A172 (cell line): ENCODE data around the gene CCDC149. TPM values are rescaled to one million over a fixed set of nuclear protein-coding genes. Genes with fewer than 3 reads are reported as not detected.
"Not testable (repeated sequence)": the region's sequence is repeated elsewhere in the genome, so short reads cannot be mapped to it uniquely, and the experiment has no call there.

Experiments
- DNase-seq: peaks from one replicate; pipeline ENCODE4 v3.0.0-alpha.2; 2015; ENCODE audit warnings: low spot score
- total RNA-seq: library from RNA; depleted of rRNA; stranded (reverse); fragments of >200 nt; shearing (Covaris generic); gene quantifications from 2 replicates; pipeline ENCODE4 v1.2.3, GENCODE V29; 2014

The CCDC149 gene
- total RNA-seq, 1 experiment from 2014 or later, result 2.8 TPM

GRCh38 chr4:24917076-24917856 is 4.4 kb upstream of the CCDC149 start:
- no peak for DNase-seq

GRCh38 chr4:24915121-24915922 is 2.5 kb upstream of the CCDC149 start:
- no peak for DNase-seq

- DNase-seq, result peak; percentile 16
Measured at GRCh38 chr4:24914460-24914859, 1.6 kb upstream of the CCDC149 start.

GRCh38 chr4:24913119-24913485 is 260 bp upstream of the CCDC149 start:
- no peak for DNase-seq

- no peak for DNase-seq
Measured at GRCh38 chr4:24910499-24910898, 2.3 kb downstream of the CCDC149 start.

GRCh38 chr4:24909606-24910005 is 3.2 kb downstream of the CCDC149 start:
- DNase-seq, result not testable (repeated sequence)

- DNase-seq, result no peak
Measured at GRCh38 chr4:24897639-24898038, 15.2 kb downstream of the CCDC149 start.

- no peak for DNase-seq
Measured at GRCh38 chr4:24896977-24897376, 15.9 kb downstream of the CCDC149 start.

GRCh38 chr4:24896056-24896455 is 16.8 kb downstream of the CCDC149 start:
- no peak for DNase-seq

- no peak for DNase-seq
Measured at GRCh38 chr4:24895461-24895860, 17.4 kb downstream of the CCDC149 start.

GRCh38 chr4:24894846-24895245 is 18.0 kb downstream of the CCDC149 start:
- DNase-seq, result no peak

- no peak for DNase-seq
Measured at GRCh38 chr4:24894243-24894642, 18.6 kb downstream of the CCDC149 start.

- DNase-seq, result no peak
Measured at GRCh38 chr4:24892778-24893177, 20.1 kb downstream of the CCDC149 start.

GRCh38 chr4:24892278-24892677 is 20.6 kb downstream of the CCDC149 start:
- no peak for DNase-seq

- no peak for DNase-seq
Measured at GRCh38 chr4:24890561-24891126, 22.2 kb downstream of the CCDC149 start.

- no peak for DNase-seq
Measured at GRCh38 chr4:24889991-24890390, 22.9 kb downstream of the CCDC149 start.

- no peak for DNase-seq
Measured at GRCh38 chr4:24888475-24889344, 24.1 kb downstream of the CCDC149 start.

GRCh38 chr4:24887881-24888430 is 24.9 kb downstream of the CCDC149 start:
- no peak for DNase-seq

- DNase-seq, result no peak
Measured at GRCh38 chr4:24886596-24886995, 26.2 kb downstream of the CCDC149 start.

- no peak for DNase-seq
Measured at GRCh38 chr4:24885342-24885741, 27.5 kb downstream of the CCDC149 start.

- no peak for DNase-seq
Measured at GRCh38 chr4:24884902-24885301, 27.9 kb downstream of the CCDC149 start.
